COR-L47 (cell line): ENCODE data around the gene CTNNBL1.
"Not testable (repeated sequence)": the region's sequence is repeated elsewhere in the genome, so short reads cannot be mapped to it uniquely, and the experiment has no call there.

Experiments used
- DNase-seq: peaks from one replicate; lab custom pipeline; 2025; lab: John Stamatoyannopoulos, UW

Gene CTNNBL1

DNA sequence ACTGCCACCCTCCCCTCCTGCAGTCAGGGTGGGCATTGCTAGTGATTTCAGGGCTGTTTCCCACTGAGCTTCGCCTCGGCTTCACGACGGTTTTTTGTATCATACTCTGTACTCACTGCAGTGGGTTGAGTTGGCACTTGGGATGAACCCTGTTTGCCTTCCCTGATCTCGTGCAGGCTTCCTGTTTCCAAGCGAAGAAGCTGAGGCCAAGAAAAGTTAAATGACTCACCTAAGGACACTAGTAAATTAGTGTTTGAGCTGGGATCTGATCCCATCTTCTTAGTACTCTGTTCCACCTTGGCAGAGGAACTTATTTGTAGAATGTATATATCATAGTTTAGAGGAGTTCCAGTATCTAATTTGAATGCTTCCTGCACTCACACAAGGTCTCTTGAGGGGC lies 158.8 kb downstream of the CTNNBL1 start:
- no peak for DNase-seq

DNA sequence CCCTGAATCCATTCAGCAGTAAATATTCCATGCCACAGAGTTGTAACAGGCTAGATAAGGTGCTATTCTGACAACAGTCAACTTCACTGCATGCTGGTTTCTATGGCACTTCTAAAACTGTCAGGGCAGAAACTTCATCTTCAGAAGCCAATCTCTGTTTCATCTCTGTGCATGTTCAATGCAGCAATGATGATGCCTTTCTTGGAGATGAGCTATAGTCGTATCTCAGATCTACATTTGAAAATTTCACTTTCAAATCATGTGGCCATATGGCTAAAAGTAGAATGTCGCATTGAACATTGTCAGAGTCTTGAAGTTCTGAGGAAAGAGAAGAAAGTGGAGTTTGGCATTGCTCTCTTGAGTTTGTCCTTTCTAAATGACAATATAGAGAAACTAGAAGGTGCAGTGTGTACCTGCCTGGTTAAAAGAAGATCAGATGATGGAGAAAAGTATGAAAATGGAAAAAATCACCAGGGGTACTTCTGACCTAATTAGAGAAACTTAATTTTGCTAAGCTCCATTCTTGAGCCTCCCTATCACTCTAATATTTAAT lies 160.1 kb downstream of the CTNNBL1 start:
- DNase-seq, result no peak

GRCh38 chr20:37856034-37856433 lies 162.2 kb downstream of the CTNNBL1 start:
- not testable (repeated sequence) for DNase-seq

- no peak for DNase-seq
Observed at GRCh38 chr20:37856932-37857660, 163.3 kb downstream of the CTNNBL1 start.

GRCh38 chr20:37859406-37860171 lies 165.8 kb downstream of the CTNNBL1 start:
- no peak for DNase-seq

DNA sequence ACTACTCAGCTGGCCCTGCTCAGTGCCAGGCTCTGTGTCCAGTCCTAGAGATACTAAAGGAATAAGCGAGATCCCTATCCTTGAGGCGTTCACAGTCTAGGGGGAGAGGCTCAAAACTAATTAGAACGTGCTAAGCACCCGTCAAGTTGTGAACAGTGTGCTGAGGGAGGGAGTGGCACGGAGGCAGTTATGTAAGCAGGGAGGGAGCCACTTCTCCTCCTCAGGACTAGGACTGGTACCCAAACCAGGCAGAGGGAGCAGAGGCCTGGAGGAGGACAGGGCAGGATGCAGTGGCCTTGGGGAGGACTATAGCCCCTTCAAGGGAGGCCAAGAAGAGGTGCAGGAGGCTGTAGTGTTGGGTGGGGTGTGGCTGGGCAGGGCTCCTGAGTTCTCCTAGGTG lies 169.5 kb downstream of the CTNNBL1 start:
- no peak for DNase-seq

GRCh38 chr20:37864298-37864697 lies 170.5 kb downstream of the CTNNBL1 start:
- no peak for DNase-seq

- no peak for DNase-seq
Observed at GRCh38 chr20:37866051-37866450, 172.2 kb downstream of the CTNNBL1 start.

- DNase-seq, result no peak
Observed at GRCh38 chr20:37867289-37868195, 173.7 kb downstream of the CTNNBL1 start.

- no peak for DNase-seq
Observed at GRCh38 chr20:37868851-37869333, 175.1 kb downstream of the CTNNBL1 start.

- DNase-seq, result no peak
Observed at GRCh38 chr20:37869334-37869861, 175.6 kb downstream of the CTNNBL1 start.

GRCh38 chr20:37870294-37870693 lies 176.5 kb downstream of the CTNNBL1 start:
- no peak for DNase-seq

GRCh38 chr20:37871751-37872150 lies 177.9 kb downstream of the CTNNBL1 start:
- DNase-seq, result no peak

GRCh38 chr20:37872161-37872560 lies 178.3 kb downstream of the CTNNBL1 start:
- no peak for DNase-seq

GRCh38 chr20:37873884-37874283 lies 180.1 kb downstream of the CTNNBL1 start:
- DNase-seq, result no peak

DNA sequence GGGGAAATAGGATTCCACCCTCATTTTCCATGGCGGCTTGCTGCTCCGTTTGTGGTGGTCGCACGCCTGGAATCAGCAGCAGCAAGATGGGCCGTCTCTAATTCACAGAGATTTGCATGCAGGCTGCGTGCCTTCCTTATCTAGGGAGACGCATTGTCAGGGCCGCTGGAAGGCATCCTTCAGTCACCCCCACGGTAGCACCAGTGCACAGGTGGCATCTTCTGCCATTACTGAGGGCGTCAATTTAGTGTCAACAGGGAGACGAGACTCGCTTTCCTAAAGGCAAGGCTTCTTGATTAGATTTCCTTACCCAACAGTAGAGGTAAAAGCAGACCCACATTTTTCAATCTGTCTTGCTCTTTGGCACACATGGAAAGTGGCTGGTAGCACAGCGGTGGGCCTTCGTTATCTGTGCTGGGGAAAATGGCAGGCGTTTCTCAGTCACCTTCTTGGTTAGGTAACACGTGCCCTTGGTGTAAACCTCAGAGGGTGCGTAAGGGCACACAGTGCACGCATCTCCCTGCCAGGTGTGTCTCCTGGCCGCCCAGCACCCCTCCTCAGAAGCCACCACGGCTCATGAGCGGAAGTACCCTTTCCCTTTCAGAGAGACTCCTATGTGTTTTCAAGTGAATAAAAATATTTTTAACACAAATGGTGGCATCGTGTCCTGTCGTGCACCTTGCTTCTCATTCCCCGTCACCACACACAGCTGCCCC lies 181.8 kb downstream of the CTNNBL1 start:
- DNase-seq, result no peak

DNA sequence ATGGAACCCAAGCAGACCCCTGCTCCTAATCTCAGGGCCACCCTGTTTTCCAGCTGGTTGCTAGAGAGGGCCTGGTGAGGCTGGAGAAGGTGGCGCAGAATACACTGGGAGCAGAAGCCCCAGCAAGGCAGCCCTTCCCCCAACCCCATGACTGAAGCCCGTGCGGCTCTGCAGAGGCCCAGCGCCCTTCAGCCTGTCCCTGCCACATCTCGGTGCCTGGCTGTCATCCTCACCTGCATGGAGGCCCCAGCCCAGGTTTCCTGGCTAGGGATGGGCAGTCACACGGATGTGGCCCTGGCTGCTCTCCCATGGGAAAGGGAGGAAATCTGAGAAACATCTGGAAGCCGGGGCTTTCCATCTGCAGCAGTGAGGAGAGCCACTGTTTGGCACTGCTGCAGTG lies 183.0 kb downstream of the CTNNBL1 start:
- no peak for DNase-seq

DNA sequence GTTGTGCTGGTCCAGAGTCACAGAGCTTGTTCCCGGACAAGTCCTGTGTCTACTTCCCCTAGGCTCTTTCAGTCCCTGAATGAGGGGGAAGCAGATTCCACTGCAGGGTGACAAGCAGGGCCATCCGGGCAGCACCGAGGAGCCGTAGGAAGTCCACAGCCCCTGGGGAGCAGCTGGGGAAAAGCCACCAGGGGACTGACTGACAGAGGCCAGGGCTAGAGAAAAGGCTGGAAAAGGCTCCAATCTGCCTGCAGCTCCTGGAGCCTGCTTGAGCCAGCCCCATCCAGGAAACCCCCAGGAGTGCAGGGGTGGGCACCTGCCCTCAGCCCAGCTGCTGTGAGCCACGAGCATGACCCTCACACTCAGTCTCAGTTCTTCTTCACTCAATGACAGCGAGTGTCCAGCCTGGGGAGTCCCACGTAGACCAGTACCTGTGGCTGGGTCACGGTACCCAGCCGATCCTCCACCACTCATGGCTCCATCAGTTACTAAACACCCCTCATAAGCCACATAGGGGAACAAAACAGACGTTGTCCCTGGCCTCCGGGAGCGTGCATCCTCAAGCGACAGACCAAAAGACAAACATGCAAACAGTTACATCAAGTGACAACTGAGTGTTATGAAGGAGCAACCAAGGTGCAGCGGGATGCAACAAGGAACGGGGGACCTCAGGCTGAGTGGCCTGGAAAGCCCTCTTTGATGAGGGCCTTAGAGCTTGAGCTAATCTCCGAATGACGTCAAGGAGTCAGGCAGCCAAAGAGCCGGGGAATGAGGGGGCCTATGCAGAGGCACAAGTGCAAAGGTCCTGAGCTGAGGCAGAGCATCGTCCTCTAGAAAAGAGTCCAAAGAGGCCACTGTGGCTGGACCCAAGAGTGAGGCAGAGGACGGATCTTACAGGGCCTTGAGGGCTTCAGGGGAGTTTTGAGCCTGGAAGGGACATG lies 184.3 kb downstream of the CTNNBL1 start:
- no peak for DNase-seq

DNA sequence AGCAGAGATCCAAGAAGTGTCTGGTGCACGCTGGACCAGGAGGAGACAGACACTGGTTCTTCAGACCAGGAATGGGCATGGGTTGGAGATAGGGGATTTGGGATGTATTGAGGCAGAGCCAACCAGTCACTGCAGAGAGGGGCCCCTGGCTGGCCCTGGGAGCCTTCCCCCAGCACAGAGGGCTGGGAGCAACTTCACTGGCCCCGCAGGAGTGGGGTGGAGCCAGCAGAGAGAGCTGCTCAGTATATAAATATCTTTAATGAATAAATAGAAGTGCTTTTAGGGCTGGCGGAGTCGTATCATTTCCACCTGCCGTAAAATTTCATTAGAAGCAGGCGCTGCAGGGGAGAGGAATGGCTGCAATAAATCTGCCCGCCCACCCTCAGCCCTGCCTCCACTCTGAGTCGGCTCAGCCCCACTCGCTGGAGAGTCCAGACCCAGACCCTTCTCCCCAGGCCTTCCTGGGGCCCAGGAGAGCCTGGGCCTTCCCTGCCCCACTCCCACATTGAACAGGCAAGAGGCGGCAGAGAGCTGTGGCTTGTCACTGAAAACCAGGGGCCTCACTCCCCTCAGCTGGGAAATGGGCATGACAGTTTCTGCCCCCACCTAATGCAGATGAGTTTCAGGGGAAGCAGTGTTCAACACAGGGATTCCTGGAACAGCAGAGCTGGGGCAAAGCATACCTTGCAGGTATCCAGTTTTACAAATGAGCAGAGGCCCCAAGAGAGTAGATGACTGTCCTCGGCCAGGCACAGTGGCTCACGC lies 185.2 kb downstream of the CTNNBL1 start:
- DNase-seq, result no peak
